A549 (cell line): Measurements from ENCODE around the gene AP3B1. TPM values are rescaled to one million over a fixed set of nuclear protein-coding genes. Genes with fewer than 3 reads are reported as not detected.

Source experiments
- ATAC-seq, 2 experiments: fragments of 200-7000 bp in 1 of 2; fragments of >200 bp in 1 of 2; cut with Nextera tagmentation in 1 of 2; cut with Tn5 transposase in 1 of 2; 3 replicates each; pipeline versions ENCODE4 v1.8.0 to v1.9.1; 2018 to 2020; ENCODE audit warnings: mild to moderate bottlenecking in 1 of 2, moderate library complexity in 1 of 2
- CTCF ChIA-PET: fragments of 300-600 bp; sonication (Branson Sonifier 250); formaldehyde crosslinking; extraction: SDS; loops from one replicate; lab custom pipeline; 2021; ENCODE audit warnings: antibody characterized with exemption, inconsistent platforms; lab: Yijun Ruan, JAX
- POLR2A ChIA-PET: fragments of 350-600 bp; formaldehyde crosslinking; extraction: SDS; loops from one replicate; lab custom pipeline; 2021; ENCODE audit warnings: antibody characterized with exemption, inconsistent platforms; lab: Yijun Ruan, JAX
- DNase-seq, 2 experiments: peaks; one replicate each; pipeline versions ENCODE4 v3.0.0 to v3.0.0-alpha.2; 2011 to 2016; ENCODE audit warnings: low read depth in 1 of 2, low spot score in 1 of 2
- FAIRE-seq: peaks from 2 replicates; lab custom pipeline; 2011; peaks lifted over from hg19 to GRCh38; lab: Jason Lieb, UNC
- H3K27ac ChIP-seq, 2 experiments: fragments of >200 bp; sonication (Bioruptor Twin); formaldehyde crosslinking; 3 replicates each; pipeline ENCODE4 v1.5.1; 2016 to 2017
- H3K4me1 ChIP-seq: fragments of >200 bp; sonication (Bioruptor Twin); formaldehyde crosslinking; 3 replicates; pipeline ENCODE4 v1.6.1; 2016
- H3K4me2 ChIP-seq: fragments of >200 bp; sonication (Bioruptor Twin); formaldehyde crosslinking; 3 replicates; pipeline ENCODE4 v1.6.1; 2016
- H3K4me3 ChIP-seq: fragments of >200 bp; sonication (Bioruptor Twin); formaldehyde crosslinking; 3 replicates; pipeline ENCODE4 v1.5.1; 2016
- H3K9me3 ChIP-seq: fragments of >200 bp; sonication (Bioruptor Twin); formaldehyde crosslinking; 3 replicates; pipeline ENCODE4 v1.6.1; 2016
- CBX2 ChIP-seq: fragments of 200-600 bp; sonication (generic); IDR thresholded peaks from 2 replicates; pipeline ENCODE4 v1.6.1; 2016; ENCODE audit warnings: low read depth, mild to moderate bottlenecking, borderline replicate concordance
- CHD4 ChIP-seq: fragments of 200-600 bp; sonication (generic); IDR thresholded peaks from 2 replicates; pipeline ENCODE4 v1.6.1; 2016; ENCODE audit warnings: antibody characterized with exemption, mild to moderate bottlenecking, borderline replicate concordance
- CTCF ChIP-seq: fragments of >200 bp; sonication (Bioruptor Twin); formaldehyde crosslinking; IDR thresholded peaks from 3 replicates; pipeline ENCODE4 v1.5.1; 2016
- E2F6 ChIP-seq: IDR thresholded peaks from 2 replicates; pipeline ENCODE4 v1.6.1; 2012; ENCODE audit warnings: low read depth, borderline replicate concordance
- HES2 ChIP-seq: fragments of >200 bp; sonication (Bioruptor Twin); formaldehyde crosslinking; IDR thresholded peaks from 2 replicates; pipeline ENCODE4 v1.6.1; 2016
- HEYL ChIP-seq: fragments of 250-450 bp; sonication (Bioruptor Pico); IDR thresholded peaks from 2 replicates; pipeline ENCODE4 v1.8.0; 2021; ENCODE audit warnings: mild to moderate bottlenecking, moderate library complexity
- HMGXB4 ChIP-seq: fragments of 250-450 bp; sonication (Bioruptor Pico); IDR thresholded peaks from 2 replicates; pipeline ENCODE4 v1.5.0; 2021; ENCODE audit warnings: mild to moderate bottlenecking, moderate library complexity, borderline replicate concordance
- JUN ChIP-seq, 2 experiments: fragments of >200 bp; sonication (Bioruptor Twin); formaldehyde crosslinking; IDR thresholded peaks; 2 replicates in 1 of 2; 3 replicates in 1 of 2; pipeline ENCODE4 v1.6.1; 2016 to 2017
- KDM1A ChIP-seq: fragments of 200-600 bp; sonication (generic); IDR thresholded peaks from 2 replicates; pipeline ENCODE4 v1.6.1; 2016; ENCODE audit warnings: low read depth, mild to moderate bottlenecking
- KDM5A ChIP-seq: fragments of 200-600 bp; sonication (generic); IDR thresholded peaks from 2 replicates; pipeline ENCODE4 v1.6.1; 2016; ENCODE audit warnings: antibody characterized with exemption, mild to moderate bottlenecking
- MAFK ChIP-seq: fragments of 450-650 bp; IDR thresholded peaks from 2 replicates; pipeline ENCODE4 v1.6.1; 2014; ENCODE audit not compliant: partially characterized antibody
- MYC ChIP-seq: IDR thresholded peaks from 2 replicates; pipeline ENCODE4 v1.6.1; 2012; ENCODE audit warnings: mild to moderate bottlenecking, inconsistent platforms, low read length, improper control_type of control experiment, borderline replicate concordance
- NR3C1 ChIP-seq: fragments of >200 bp; sonication (Bioruptor Twin); formaldehyde crosslinking; IDR thresholded peaks from 3 replicates; pipeline ENCODE4 v1.6.1; 2017
- PHF8 ChIP-seq: fragments of 200-600 bp; sonication (generic); IDR thresholded peaks from 2 replicates; pipeline ENCODE4 v1.6.1; 2016; ENCODE audit warnings: low read depth, mild to moderate bottlenecking, antibody characterized with exemption, moderate library complexity, borderline replicate concordance
- RNF2 ChIP-seq: fragments of 200-600 bp; sonication (generic); IDR thresholded peaks from 2 replicates; pipeline ENCODE4 v1.6.1; 2016; ENCODE audit warnings: low read depth, mild to moderate bottlenecking, antibody characterized with exemption, moderate library complexity, borderline replicate concordance
- ZNF302 ChIP-seq: fragments of 250-450 bp; sonication (Bioruptor Pico); IDR thresholded peaks from 2 replicates; pipeline ENCODE4 v1.9.0; 2021; ENCODE audit warnings: inconsistent platforms, mild to moderate bottlenecking, moderate library complexity
- WGBS: methylation state at CpG from one replicate; pipeline ENCODE4 v1.1.6; 2017; ENCODE audit errors: missing lambda C conversion rate; 5-methylcytosine and 5-hydroxymethylcytosine counted together
- polyA plus RNA-seq, 4 experiments: library from polyadenylated mRNA; depleted of rRNA in 3 of 4; stranded (reverse); fragments of >200 nt; fragmentation: RNase III in 1 of 4; extraction: RNeasy Plus Mini Kit Qiagen cat#74134 plus additional on column Dnase treatment in 1 of 4; gene quantifications; 2 replicates in 3 of 4; 3 replicates in 1 of 4; pipeline ENCODE4 v1.2.3, GENCODE V29; 2011 to 2017
- TF ChIP-seq, protein P1 (sequence below): fragments of >200 bp; sonication (Bioruptor Twin); formaldehyde crosslinking; IDR thresholded peaks from 3 replicates; pipeline ENCODE4 v1.6.1; 2016
- TF ChIP-seq, protein P2 (sequence below): IDR thresholded peaks from 2 replicates; pipeline ENCODE4 v1.6.1; 2012

Gene AP3B1
- polyA plus RNA-seq, 2 of the 4 experiments (the other 2 are of a cell fraction), result 52.4 to 70.5 TPM

GRCh38 chr5:77991084-77991483, 303.4 kb downstream of the AP3B1 start:
- no peaks in the 10 kb centered on the region for H3K9me3 ChIP-seq

More at GRCh38 chr5:77991084-77991483, 303.4 kb downstream of the AP3B1 start:
- ChIA-PET POLR2A (no interaction called here), CTCF (interaction anchor here (0.8 kb wide), 1 partner anchor 330 kb away, joined by 3 read pairs; no protein-coding TSS in a partner anchor)
- Histone ChIP-seq H3K4me3 (no peak overlapping the region), H3K27ac (no peak overlapping the region), H3K4me2 (no peak overlapping the region), H3K4me1 (0 out of 3 replicates have a peak, but pooled peaks cover 5% of the 10 kb centered on the region)
- whole genome bisulfite sequencing, result 88% methylated on average over 5 of the region's 5 CpGs
- no peak for TF ChIP-seq CTCF
- no peak for TF ChIP-seq E2F6
- no peak for TF ChIP-seq HMGXB4 (CRISPR knock-in tag)
- TF ChIP-seq MAFK, result no peak
- no peak for TF ChIP-seq MYC
- TF ChIP-seq CBX2, result no peak
- TF ChIP-seq, protein P1, sequence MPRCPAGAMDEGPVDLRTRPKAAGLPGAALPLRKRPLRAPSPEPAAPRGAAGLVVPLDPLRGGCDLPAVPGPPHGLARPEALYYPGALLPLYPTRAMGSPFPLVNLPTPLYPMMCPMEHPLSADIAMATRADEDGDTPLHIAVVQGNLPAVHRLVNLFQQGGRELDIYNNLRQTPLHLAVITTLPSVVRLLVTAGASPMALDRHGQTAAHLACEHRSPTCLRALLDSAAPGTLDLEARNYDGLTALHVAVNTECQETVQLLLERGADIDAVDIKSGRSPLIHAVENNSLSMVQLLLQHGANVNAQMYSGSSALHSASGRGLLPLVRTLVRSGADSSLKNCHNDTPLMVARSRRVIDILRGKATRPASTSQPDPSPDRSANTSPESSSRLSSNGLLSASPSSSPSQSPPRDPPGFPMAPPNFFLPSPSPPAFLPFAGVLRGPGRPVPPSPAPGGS, result no peak
- TF ChIP-seq, protein P2, sequence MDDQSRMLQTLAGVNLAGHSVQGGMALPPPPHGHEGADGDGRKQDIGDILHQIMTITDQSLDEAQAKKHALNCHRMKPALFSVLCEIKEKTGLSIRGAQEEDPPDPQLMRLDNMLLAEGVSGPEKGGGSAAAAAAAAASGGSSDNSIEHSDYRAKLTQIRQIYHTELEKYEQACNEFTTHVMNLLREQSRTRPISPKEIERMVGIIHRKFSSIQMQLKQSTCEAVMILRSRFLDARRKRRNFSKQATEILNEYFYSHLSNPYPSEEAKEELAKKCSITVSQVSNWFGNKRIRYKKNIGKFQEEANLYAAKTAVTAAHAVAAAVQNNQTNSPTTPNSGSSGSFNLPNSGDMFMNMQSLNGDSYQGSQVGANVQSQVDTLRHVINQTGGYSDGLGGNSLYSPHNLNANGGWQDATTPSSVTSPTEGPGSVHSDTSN, result no peak
- no peak for TF ChIP-seq JUN (IDR thresholded peaks at IDR 0.05)
- no peak for TF ChIP-seq KDM1A
- TF ChIP-seq CHD4, result no peak
- TF ChIP-seq PHF8, result no peak
- TF ChIP-seq KDM5A, result no peak
- no peak for TF ChIP-seq HEYL
- TF ChIP-seq NR3C1, result no peak
- TF ChIP-seq HES2, result no peak
- no peak for TF ChIP-seq ZNF302 (CRISPR knock-in tag)
- TF ChIP-seq RNF2, result no peak
- DNase-seq (no peak), FAIRE-seq (no peak), ATAC-seq (peak in 1 of 2 experiments; percentile 38; a peak in 2 of 6 replicates)
